Stomach smooth muscle (tissue), 2 donors: Measurements from ENCODE around the gene MT1X.

Experiments used
- H3K27ac ChIP-seq: one replicate; pipeline ENCODE4 v1.7.0; 2013; ENCODE audit warnings: mild to moderate bottlenecking, low read length, inconsistent platforms
- H3K27me3 ChIP-seq, 2 donors: one replicate each; pipeline ENCODE4 v1.7.0; 2013; ENCODE audit warnings: low read length in 2 of 2; ENCODE audit not compliant: insufficient read depth in 2 of 2, control insufficient read depth in 1 of 2
- H3K36me3 ChIP-seq, 2 donors: one replicate each; pipeline ENCODE4 v1.7.0; 2013; ENCODE audit warnings: low read length in 2 of 2; ENCODE audit not compliant: control insufficient read depth in 2 of 2, insufficient read depth in 2 of 2
- H3K4me1 ChIP-seq: one replicate; pipeline ENCODE4 v1.7.0; 2013; ENCODE audit warnings: low read length; ENCODE audit not compliant: control insufficient read depth, insufficient read depth
- H3K4me3 ChIP-seq, 2 donors: one replicate each; pipeline ENCODE4 v1.7.0; 2013; ENCODE audit warnings: low read length in 2 of 2
- H3K9ac ChIP-seq, 2 donors: one replicate each; pipeline ENCODE4 v1.7.0; 2013; ENCODE audit warnings: low read length in 2 of 2, mild to moderate bottlenecking in 1 of 2
- H3K9me3 ChIP-seq, 2 donors: one replicate each; pipeline ENCODE4 v1.7.0; 2013; ENCODE audit warnings: low read length in 2 of 2; ENCODE audit not compliant: control insufficient read depth in 2 of 2
- donor health status: healthy.
- donor health status: Pancreatic carcinoma.

Gene MT1X

GRCh38 chr16:56681939-56682702 is at the start of gene MT1X:
Gene MT1X (plus strand): TSS chr16:56682470. CDS start chr16:56682541, 71 bp downstream.
- Histone ChIP-seq H3K9ac (peak within 1 kb of the TSS; percentile 93 to 94), H3K4me3 (peak within 1 kb of the TSS; percentile 89 to 91), H3K27me3 (no peaks in the 10 kb centered on the region), H3K4me1 (peaks cover 30% of the 10 kb centered on the region), H3K36me3 (no peaks in the 10 kb centered on the region), H3K9me3 (peaks cover 0 to 4% of the 10 kb centered on the region in 2 donors), H3K27ac (peak within 1 kb of the TSS; percentile 77)

GRCh38 chr16:56632848-56633365 is 49.4 kb upstream of the MT1X start:
- peak overlapping the region; percentile 69 for H3K27ac ChIP-seq
- H3K4me3 ChIP-seq = peak overlapping the region; percentile 73 to 78
- no peaks in the 10 kb centered on the region for H3K36me3 ChIP-seq
- H3K27me3 ChIP-seq = peaks cover 17 to 32% of the 10 kb centered on the region in 2 donors
- H3K9ac ChIP-seq = peak overlapping the region; percentile 36 to 78
- H3K4me1 ChIP-seq = peaks cover 15% of the 10 kb centered on the region
- no peaks in the 10 kb centered on the region for H3K9me3 ChIP-seq

GRCh38 chr16:56633535-56633934 is 48.7 kb upstream of the MT1X start:
- Histone ChIP-seq H3K4me3 (peak overlapping the region in 1 of 2 donors; percentile 78), H3K9ac (no peak overlapping the region), H3K27me3 (peaks cover 19 to 38% of the 10 kb centered on the region in 2 donors), H3K9me3 (no peaks in the 10 kb centered on the region), H3K27ac (no peak overlapping the region), H3K4me1 (peaks cover 22% of the 10 kb centered on the region), H3K36me3 (no peaks in the 10 kb centered on the region)

- peak overlapping the region; percentile 40 to 52 for H3K4me3 ChIP-seq
- H3K9ac ChIP-seq = no peak overlapping the region
- H3K27ac ChIP-seq = no peak overlapping the region
- peaks cover 29 to 51% of the 10 kb centered on the region in 2 donors for H3K27me3 ChIP-seq
- no peaks in the 10 kb centered on the region for H3K9me3 ChIP-seq
- peaks cover 24% of the 10 kb centered on the region for H3K4me1 ChIP-seq
- no peaks in the 10 kb centered on the region for H3K36me3 ChIP-seq
These were observed 47.4 kb upstream of the MT1X start for GRCh38 chr16:56634715-56635440.

GRCh38 chr16:56635441-56635967 is 46.8 kb upstream of the MT1X start:
- Histone ChIP-seq H3K36me3 (no peaks in the 10 kb centered on the region), H3K4me3 (peak overlapping the region; percentile 40 to 52), H3K9me3 (no peaks in the 10 kb centered on the region), H3K27me3 (peaks cover 30 to 54% of the 10 kb centered on the region in 2 donors), H3K9ac (no peak overlapping the region), H3K27ac (no peak overlapping the region), H3K4me1 (peaks cover 24% of the 10 kb centered on the region)

GRCh38 chr16:56636616-56637413 is 45.5 kb upstream of the MT1X start:
- Histone ChIP-seq H3K27ac (no peak overlapping the region), H3K4me1 (peaks cover 21% of the 10 kb centered on the region), H3K9ac (no peak overlapping the region), H3K36me3 (no peaks in the 10 kb centered on the region), H3K4me3 (no peak overlapping the region), H3K27me3 (peaks cover 39 to 60% of the 10 kb centered on the region in 2 donors), H3K9me3 (no peaks in the 10 kb centered on the region)

- no peaks in the 10 kb centered on the region for H3K9me3 ChIP-seq
- H3K4me3 ChIP-seq = peak within 1 kb of the TSS; percentile 57 to 75
- no peaks in the 10 kb centered on the region for H3K36me3 ChIP-seq
- peak within 1 kb of the TSS; percentile 30 to 75 for H3K9ac ChIP-seq
- peaks cover 17% of the 10 kb centered on the region for H3K4me1 ChIP-seq
- peak within 1 kb of the TSS; percentile 49 for H3K27ac ChIP-seq
- peaks cover 39 to 70% of the 10 kb centered on the region in 2 donors for H3K27me3 ChIP-seq
These were observed 44.2 kb upstream of the MT1X start, which contains the start of gene MT1A for GRCh38 chr16:56637814-56638750. Gene MT1A (plus strand): TSS chr16:56638666. CDS start chr16:56638739, 73 bp downstream.

- Histone ChIP-seq H3K27me3 (peaks cover 39 to 76% of the 10 kb centered on the region in 2 donors), H3K36me3 (no peaks in the 10 kb centered on the region), H3K9me3 (no peaks in the 10 kb centered on the region), H3K9ac (peak overlapping the region in 1 of 2 donors; percentile 30), H3K4me1 (peaks cover 26% of the 10 kb centered on the region), H3K27ac (no peak overlapping the region), H3K4me3 (peak overlapping the region in 1 of 2 donors; percentile 57)
These were observed 43.2 kb upstream of the MT1X start for GRCh38 chr16:56639045-56639444.

GRCh38 chr16:56640076-56640475 is 42.2 kb upstream of the MT1X start:
- H3K4me3 ChIP-seq = no peak overlapping the region
- no peak overlapping the region for H3K9ac ChIP-seq
- H3K27me3 ChIP-seq = peaks cover 43 to 80% of the 10 kb centered on the region in 2 donors
- no peak overlapping the region for H3K27ac ChIP-seq
- no peaks in the 10 kb centered on the region for H3K36me3 ChIP-seq
- no peaks in the 10 kb centered on the region for H3K9me3 ChIP-seq
- peaks cover 24% of the 10 kb centered on the region for H3K4me1 ChIP-seq
